Vagina (tissue), 2 donors: ENCODE measurements around the gene SSBP2.

Experiments used
- POLR2A ChIP-seq, 2 donors: fragments of 450-650 bp; IDR thresholded peaks; one replicate each; pipeline ENCODE4 v1.6.1; 2017; ENCODE audit warnings: antibody characterized with exemption in 2 of 2, mild to moderate bottlenecking in 2 of 2, moderate library complexity in 2 of 2
- POLR2AphosphoS5 ChIP-seq, 2 donors: sonication (generic); formaldehyde crosslinking; IDR thresholded peaks; one replicate each; pipeline ENCODE4 v1.9.0; 2017; ENCODE audit warnings: antibody characterized with exemption in 2 of 2, mild to moderate bottlenecking in 2 of 2, low read depth in 1 of 2; ENCODE audit not compliant: insufficient read depth in 1 of 2
- TF ChIP-seq, protein P1 (sequence below), 3 experiments: fragments of 450-650 bp in 2 of 3; fragments of 200-600 bp in 1 of 3; sonication (generic) in 1 of 3; IDR thresholded peaks; one replicate each; pipeline ENCODE4 v1.5.1; 2017 to 2019; ENCODE audit warnings: antibody characterized with exemption in 3 of 3, mild to moderate bottlenecking in 2 of 3, moderate library complexity in 2 of 3

DNA sequence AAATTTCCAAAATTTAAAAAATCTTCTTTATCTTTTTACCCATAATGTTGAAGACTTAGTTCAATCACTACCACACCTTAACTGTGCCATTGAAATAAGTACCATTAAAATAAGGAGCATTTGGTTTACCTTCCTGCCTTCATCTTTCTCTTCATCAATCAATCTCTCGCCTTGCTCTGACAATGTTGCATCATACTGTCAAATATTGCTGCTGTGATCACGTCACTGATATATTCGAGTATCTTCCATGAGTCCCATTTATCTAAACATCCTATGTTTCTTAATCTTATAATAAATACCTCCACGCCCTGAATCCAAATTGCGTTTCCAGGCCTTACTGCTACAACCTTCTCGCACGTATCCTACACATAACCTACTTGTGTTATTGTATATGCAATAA lies 201.8 kb downstream of the SSBP2 start:
- TF ChIP-seq POLR2AphosphoS5 (IDR thresholded peaks at IDR 0.05; ENCODE audit: insufficient read depth in 1 of 2, low read depth in 1 of 2) (no peak), POLR2A (IDR thresholded peaks at IDR 0.05) (no peak)
- TF ChIP-seq, protein P1, sequence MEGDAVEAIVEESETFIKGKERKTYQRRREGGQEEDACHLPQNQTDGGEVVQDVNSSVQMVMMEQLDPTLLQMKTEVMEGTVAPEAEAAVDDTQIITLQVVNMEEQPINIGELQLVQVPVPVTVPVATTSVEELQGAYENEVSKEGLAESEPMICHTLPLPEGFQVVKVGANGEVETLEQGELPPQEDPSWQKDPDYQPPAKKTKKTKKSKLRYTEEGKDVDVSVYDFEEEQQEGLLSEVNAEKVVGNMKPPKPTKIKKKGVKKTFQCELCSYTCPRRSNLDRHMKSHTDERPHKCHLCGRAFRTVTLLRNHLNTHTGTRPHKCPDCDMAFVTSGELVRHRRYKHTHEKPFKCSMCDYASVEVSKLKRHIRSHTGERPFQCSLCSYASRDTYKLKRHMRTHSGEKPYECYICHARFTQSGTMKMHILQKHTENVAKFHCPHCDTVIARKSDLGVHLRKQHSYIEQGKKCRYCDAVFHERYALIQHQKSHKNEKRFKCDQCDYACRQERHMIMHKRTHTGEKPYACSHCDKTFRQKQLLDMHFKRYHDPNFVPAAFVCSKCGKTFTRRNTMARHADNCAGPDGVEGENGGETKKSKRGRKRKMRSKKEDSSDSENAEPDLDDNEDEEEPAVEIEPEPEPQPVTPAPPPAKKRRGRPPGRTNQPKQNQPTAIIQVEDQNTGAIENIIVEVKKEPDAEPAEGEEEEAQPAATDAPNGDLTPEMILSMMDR (IDR thresholded peaks at IDR 0.05): no peak
